GM18505 (cell line): ENCODE results near the gene UNCX.

ENCODE experiments used
- ATAC-seq: cut with Tn5 transposase; IDR thresholded peaks from one replicate; pipeline ENCODE4 v1.9.1; 2021; ENCODE audit not compliant: unreplicated experiment
- POLR2A ChIP-seq: IDR thresholded peaks from 4 replicates; pipeline ENCODE4 v1.6.1; 2011; ENCODE audit warnings: borderline replicate concordance; ENCODE audit not compliant: insufficient read depth, insufficient read length; ENCODE audit errors: extremely low read depth

The UNCX gene

DNA sequence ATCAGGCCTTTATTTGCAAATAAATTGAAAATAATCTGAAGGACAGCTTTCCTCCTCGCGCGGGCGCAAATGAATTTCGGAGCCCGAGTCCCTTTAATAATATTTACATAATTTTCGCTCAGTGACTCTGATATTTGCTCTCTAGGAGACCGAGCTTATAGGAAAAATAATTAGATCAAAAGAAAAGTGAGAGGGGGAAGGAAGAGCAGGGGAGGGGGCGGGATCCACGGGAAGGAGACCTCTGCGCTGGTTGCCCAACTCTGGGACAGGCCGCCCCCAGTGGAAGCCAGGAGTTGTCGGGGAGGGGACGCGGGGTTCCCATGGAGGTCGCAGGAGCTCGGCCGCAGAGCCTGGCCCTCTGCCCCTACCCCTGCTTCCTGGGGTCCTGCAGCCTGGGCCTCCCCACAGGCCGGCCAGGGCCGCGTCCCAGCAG lies 5.8 kb downstream of the UNCX start:
- TF ChIP-seq POLR2A, result no peak
- no peak for ATAC-seq

DNA sequence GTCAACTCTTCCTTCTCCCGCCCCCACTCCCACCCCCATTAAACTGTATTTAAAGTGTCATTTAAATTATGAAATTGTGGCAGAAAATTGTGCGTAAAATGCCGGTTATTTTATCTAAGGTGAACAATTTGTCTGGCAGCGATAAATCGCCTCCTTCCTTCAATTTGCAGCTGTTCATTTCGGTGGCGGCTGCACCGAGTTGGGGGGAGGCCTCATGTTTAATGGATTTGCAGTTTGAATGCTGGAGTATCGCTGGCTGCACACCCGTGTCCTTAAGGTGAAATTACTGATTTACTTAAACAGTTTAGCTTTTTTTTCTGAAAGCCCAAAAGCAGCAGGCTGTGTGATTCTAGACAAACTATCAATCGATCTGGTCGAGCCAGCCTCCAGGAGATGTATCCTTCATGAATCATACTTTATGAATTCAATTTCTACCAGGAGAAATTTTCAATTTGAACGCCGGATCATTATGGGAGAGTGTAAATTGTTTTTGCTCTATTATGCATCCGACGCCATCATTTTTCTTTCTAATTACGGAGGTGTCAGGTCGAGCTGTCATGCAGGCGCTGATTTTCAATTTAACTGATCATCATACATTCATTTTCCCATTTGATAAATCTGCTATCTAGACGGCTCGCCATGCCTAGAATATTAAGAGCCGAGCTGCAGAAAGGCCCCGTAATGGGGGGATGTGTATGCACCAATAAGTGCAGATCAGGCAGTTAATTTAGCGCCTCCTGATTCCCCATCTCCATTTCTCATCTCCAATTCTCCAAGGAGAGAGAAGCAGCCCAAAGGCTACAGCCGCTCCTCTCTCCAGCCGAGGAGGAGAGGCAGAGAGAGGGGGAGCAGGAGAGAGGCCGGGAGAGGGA lies 6.5 kb downstream of the UNCX start:
- ATAC-seq, result no peak
- no peak for TF ChIP-seq POLR2A

GRCh38 chr7:1239803-1240516 lies 7.3 kb downstream of the UNCX start:
- ATAC-seq, result no peak
- no peak for TF ChIP-seq POLR2A

GRCh38 chr7:1240517-1241257 lies 8.0 kb downstream of the UNCX start:
- ATAC-seq, result no peak
- TF ChIP-seq POLR2A, result no peak

DNA sequence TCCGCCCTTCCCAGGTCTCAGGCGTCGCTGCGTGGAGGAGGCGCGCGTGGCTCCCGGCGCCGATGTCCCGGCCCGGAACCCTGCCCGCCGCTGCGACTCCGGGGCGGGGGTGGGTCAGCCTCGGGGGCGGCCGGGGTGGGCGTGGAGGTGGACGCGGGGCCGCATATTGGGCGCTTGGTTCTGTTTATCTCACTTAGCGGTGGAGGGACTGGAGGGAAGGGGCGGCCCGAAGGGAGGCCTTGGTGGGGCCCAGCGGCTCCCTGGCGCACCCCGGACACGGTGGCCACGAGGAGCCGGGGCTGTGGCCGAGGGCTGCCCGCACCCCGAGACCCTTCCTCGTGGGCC lies 8.6 kb downstream of the UNCX start:
- TF ChIP-seq POLR2A, result no peak
- no peak for ATAC-seq

DNA sequence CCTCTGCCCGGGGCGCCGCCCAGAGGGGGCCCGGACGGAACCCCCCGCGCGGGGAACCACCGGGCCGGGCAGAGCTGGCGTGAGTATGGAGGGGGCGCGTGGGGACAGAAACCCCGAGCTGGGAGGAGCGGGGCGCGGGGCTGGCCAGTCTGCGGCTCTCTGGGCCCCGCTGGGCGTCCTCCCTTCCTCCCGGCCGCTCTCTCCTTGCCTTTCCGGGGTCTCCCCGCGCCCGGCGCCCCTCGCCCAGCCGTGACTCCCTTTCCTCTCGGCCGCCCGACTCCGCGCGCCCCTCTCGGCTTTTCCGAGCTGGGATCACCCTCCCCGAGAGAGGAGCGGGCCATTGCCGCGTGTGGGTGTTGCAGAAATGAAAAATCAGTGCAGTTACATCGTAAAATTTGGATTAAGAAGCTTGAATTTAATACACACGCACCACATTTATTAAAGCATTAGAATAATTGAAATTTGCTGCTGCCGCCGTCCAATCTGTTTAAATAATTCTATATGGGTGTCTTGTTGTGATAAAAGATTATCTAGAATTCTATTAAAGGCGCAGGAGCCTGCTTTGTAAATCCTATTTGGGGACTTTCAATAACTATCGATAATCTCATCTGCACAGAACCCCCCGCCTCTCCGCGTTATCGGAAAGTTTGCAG lies 9.1 kb downstream of the UNCX start:
- no peak for ATAC-seq
- TF ChIP-seq POLR2A, result no peak

GRCh38 chr7:1242256-1242605 lies 9.6 kb downstream of the UNCX start:
- no peak for ATAC-seq
- TF ChIP-seq POLR2A, result no peak

- TF ChIP-seq POLR2A, result no peak
Observed at GRCh38 chr7:1242606-1243289, 10.1 kb downstream of the UNCX start.

GRCh38 chr7:1243290-1243963 lies 10.8 kb downstream of the UNCX start:
- no peak for TF ChIP-seq POLR2A
- no peak for ATAC-seq

More at GRCh38 chr7:1242606-1243289, 10.1 kb downstream of the UNCX start:
- no peak for ATAC-seq

DNA sequence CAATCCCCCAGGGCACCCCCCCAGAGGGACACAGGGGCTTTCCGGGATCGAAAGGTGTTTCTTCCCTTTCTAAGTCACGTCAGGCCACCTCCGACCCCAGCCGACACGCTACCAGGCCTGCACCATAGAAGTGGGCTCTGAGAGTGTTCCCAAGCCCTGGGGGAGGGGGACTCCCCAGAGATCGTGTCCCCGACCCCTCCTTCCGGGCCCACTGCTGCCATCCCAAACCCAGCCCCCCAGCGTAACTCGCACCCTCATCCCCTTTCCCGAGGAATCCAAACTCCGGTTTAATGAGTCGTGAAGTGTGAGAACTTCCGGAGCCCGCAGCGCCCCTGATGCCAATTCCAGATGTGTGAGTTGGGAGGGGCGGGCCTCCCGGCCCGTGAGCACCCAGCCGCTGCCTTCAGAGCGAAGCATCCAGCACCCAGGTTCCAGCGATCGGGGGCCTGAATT lies 11.3 kb downstream of the UNCX start:
- no peak for TF ChIP-seq POLR2A
- ATAC-seq, result no peak

DNA sequence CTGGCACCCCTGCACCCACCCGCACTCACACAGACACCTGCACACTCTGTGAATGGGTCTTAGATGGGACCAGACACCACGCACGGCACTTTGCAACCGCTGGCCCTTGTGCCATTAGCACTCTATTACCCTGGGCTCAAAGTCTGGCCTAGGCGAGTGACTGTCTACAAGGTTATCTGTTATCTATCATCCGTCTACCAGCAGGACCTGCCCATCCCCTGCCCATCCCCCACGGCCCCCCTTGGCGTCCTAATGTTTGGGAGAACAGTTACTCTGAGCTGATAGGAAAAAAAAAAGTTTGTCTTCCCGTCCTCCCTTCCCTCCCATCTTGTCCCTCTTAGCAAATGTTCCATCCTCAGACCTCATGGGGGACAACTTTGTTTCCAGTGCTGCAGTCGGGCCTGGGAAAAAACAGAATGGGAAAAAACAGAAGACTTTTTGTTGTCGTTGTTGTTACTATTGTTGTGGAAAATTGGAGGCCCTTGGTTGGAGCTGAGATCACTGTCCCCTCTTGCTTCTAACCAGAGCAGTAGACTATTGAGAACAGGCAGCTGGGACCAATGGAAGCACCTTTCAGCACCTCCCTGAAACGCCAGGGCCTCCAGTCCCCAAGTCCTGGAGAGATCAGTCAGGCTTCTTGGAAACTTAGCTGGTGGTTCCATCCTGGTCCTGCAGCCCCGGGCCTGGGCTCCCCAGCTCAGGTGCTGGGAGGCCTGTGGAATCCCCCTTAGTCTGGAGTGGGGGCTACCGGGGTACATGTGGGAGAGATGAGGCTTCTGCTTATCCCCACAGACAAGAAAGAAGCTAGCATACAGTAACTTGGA lies 12.2 kb downstream of the UNCX start:
- no peak for TF ChIP-seq POLR2A
- ATAC-seq, result no peak
